Panc1 (cell line): ENCODE results near the gene FAM153A.
"Not testable (repeated sequence)": the region's sequence is repeated elsewhere in the genome, so short reads cannot be mapped to it uniquely, and the experiment has no call there.

Experiments used
- CTCF ChIP-seq: fragments of 450-650 bp; IDR thresholded peaks from 2 replicates; pipeline ENCODE4 v1.5.1; 2017; ENCODE audit warnings: mild to moderate bottlenecking
- POLR2AphosphoS5 ChIP-seq: IDR thresholded peaks from 2 replicates; pipeline ENCODE4 v1.6.1; 2012; ENCODE audit warnings: mild to moderate bottlenecking, low read depth, low read length, moderate library complexity
- REST ChIP-seq, 2 experiments: IDR thresholded peaks; 2 replicates each; pipeline ENCODE4 v1.6.1; 2011 to 2012; ENCODE audit warnings: low read depth in 2 of 2, control low read depth in 1 of 2, low read length in 1 of 2, mild to moderate bottlenecking in 1 of 2, moderate library complexity in 1 of 2; ENCODE audit not compliant: insufficient read depth in 1 of 2
- SIN3A ChIP-seq: IDR thresholded peaks from 2 replicates; pipeline ENCODE4 v1.6.1; 2012; ENCODE audit warnings: low read depth, mild to moderate bottlenecking, low read length, moderate library complexity, borderline replicate concordance; ENCODE audit not compliant: insufficient read depth

- not testable (repeated sequence) for TF ChIP-seq CTCF; POLR2AphosphoS5; SIN3A; REST (IDR thresholded peaks at IDR 0.05; ENCODE audit: insufficient read depth in 1 of 2, low read depth in 2 of 2, low read length in 1 of 2)
Measured at GRCh38 chr5:177694518-177694835, 88.2 kb downstream of the FAM153A start.
